A549 treated with ZK216348 at 1 μM for 4 hours (cell line): Measurements from ENCODE around the gene OR4E2. TPM values are rescaled to one million over a fixed set of nuclear protein-coding genes. Genes with fewer than 3 reads are reported as not detected.

Experiments used
- total RNA-seq: library from RNA; stranded (reverse); fragments of 200-300 nt; extraction: Qiagen RNA extraction; gene quantifications from 5 replicates; pipeline ENCODE4 v1.2.3, GENCODE V29; 2022; ENCODE audit warnings: low read depth

OR4E2 gene, protein sequence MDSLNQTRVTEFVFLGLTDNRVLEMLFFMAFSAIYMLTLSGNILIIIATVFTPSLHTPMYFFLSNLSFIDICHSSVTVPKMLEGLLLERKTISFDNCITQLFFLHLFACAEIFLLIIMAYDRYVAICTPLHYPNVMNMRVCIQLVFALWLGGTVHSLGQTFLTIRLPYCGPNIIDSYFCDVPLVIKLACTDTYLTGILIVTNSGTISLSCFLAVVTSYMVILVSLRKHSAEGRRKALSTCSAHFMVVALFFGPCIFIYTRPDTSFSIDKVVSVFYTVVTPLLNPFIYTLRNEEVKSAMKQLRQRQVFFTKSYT
- total RNA-seq = not detected in 5 replicates

DNA sequence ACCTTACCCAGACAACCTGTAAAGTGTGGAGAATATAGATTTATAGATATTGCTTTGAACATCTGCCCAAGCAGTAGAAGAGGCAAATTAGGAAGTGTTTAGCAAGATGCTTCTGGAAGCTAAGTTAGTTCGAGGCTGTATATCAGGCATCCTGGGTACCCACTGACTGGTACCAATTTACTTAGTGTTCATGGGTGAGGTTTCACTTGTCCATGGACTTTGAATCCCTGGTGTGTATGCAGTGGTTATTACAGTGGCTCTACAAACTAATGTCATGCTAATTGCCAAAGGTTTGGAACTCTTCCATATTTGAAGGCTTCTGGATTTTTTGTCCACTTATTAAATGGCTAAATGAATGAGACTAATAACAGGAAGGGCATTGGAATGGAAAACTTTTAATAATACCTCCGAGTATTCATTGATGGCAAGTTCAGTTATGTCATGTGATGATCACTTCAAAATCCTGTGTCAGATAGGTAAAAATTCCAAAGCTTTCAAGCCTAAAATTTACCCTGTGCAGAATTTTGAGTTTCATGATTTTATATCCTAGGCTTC, at the start of gene OR4E2:
Gene OR4E2 (plus strand): TSS at position 505 of the 555 bp plus-strand sequence. CDS start 11,248 bp downstream, outside the sequence.

DNA sequence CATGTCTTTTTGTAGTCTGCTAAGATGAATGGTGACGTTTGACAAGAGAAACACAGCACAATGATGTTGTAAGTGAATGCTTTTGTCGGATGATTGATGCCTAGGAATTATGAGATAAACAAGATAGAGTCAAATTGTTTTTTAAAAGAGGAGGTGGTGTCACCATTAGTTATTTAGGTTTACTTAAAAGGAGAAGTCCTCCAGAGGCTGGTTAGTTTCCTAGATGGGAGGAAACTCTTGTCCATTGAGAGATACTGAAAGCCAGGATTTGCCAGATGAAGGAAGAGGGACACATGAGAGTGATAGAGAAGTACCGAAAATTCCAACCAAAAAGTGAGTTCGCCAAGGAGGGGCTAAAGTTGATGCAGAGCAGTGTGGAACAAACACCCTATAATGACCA, 18.8 kb upstream of the OR4E2 start, which contains the start of gene OR10G2:
Gene OR10G2 (minus strand): TSS at position 101 of the 400 bp plus-strand sequence. CDS start 98 bp downstream, at position 3.

DNA sequence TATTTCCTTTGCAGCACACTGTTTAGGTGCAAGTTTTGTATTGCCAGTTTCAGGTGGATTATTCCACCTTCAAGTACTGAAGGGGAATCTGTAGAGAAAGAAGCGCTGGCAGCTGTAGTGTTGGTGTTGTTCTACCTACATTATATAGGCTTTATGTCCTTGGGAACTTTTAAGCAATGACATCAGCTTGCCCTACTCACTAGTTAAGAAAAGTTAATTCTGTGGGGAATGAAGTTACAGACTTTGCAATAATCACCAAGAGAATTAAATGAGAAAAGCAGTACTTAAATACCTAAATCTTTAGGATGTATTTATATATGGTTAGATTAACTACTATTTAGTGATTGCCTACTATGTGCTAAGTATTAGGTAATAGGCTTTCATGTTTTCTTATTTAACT, 20.1 kb downstream of the OR4E2 start, which contains the start of gene OR4E1:
Gene OR4E1 (minus strand): TSS at position 101 of the 400 bp plus-strand sequence. CDS start 2,883 bp downstream, outside the sequence.

Other genes with a start within 250 kb of the OR4E2 start
- gene CHD8, start 197.7 kb upstream of the OR4E2 start, total RNA-seq = 38.8 to 42.2 TPM (median 41.1 TPM) in 5 replicates
- gene RAB2B, start 176.9 kb upstream of the OR4E2 start, total RNA-seq = 9.2 to 14.2 TPM (median 12.8 TPM) in 5 replicates
- 44.5 to 71.9 TPM (median 67.1 TPM) in 5 replicates for gene TOX4, start 176.6 kb upstream of the OR4E2 start, total RNA-seq
- gene METTL3, start 142.5 kb upstream of the OR4E2 start, total RNA-seq = 37.8 to 53.9 TPM (median 51.8 TPM) in 5 replicates
- 0.61 to 1.1 TPM (median 0.87 TPM) in 5 replicates for gene SALL2, start 127.5 kb upstream of the OR4E2 start, total RNA-seq
- not detected in 5 replicates for gene OR10G3, start 73.8 kb upstream of the OR4E2 start, total RNA-seq
- not detected in 5 replicates for gene OR10G2, start 18.9 kb upstream of the OR4E2 start, total RNA-seq
- gene OR4E1, start 20.0 kb downstream of the OR4E2 start, total RNA-seq = not detected in 5 replicates